Measurements from ENCODE around the gene GNS. TPM values are rescaled to one million over a fixed set of nuclear protein-coding genes. Genes with fewer than 3 reads are reported as not detected.

Gene GNS
- total and polyA plus RNA-seq, 4 donors: 27.8 to 78.6 (median 57.4) TPM

DNA sequence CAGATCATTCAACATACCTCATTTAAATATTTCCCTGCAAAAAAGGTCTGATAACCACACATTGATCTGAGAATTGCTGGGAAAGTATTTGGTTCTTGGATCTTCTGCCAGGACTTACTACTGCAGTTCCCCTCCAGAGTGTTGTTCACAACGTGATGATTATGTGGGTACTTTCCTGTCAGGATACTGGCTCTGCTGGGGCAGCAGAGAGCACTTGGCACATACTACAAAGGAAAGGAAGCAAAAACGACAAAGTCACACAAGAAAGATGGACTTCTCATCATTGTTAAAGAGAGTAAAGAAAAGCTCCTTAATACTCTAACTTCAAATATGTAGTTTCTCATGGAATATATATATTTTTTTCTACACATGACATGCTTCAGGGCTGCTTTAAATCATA lies 11.5 kb downstream of the GNS start:
- no peaks in the 10 kb centered on the region for H3K4me1 ChIP-seq (ENCODE audit: control insufficient read depth in 4 of 4, insufficient read depth in 4 of 4, low read length in 3 of 4)
- WGBS: 37% methylated on average over 2 of the region's 2 CpGs

More for the DNA sequence above, 11.5 kb downstream of the GNS start:
- no peak overlapping the region for H3K9ac ChIP-seq (ENCODE audit: low read depth in 1 of 2, low read length in 2 of 2)
- TF ChIP-seq SP1 (IDR thresholded peaks at IDR 0.05): no peak
- no peak for TF ChIP-seq MAX (IDR thresholded peaks at IDR 0.05)
- TF ChIP-seq HNF4G (IDR thresholded peaks at IDR 0.05): no peak
- TF ChIP-seq RAD21 (IDR thresholded peaks at IDR 0.05): no peak
- TF ChIP-seq, protein P1, sequence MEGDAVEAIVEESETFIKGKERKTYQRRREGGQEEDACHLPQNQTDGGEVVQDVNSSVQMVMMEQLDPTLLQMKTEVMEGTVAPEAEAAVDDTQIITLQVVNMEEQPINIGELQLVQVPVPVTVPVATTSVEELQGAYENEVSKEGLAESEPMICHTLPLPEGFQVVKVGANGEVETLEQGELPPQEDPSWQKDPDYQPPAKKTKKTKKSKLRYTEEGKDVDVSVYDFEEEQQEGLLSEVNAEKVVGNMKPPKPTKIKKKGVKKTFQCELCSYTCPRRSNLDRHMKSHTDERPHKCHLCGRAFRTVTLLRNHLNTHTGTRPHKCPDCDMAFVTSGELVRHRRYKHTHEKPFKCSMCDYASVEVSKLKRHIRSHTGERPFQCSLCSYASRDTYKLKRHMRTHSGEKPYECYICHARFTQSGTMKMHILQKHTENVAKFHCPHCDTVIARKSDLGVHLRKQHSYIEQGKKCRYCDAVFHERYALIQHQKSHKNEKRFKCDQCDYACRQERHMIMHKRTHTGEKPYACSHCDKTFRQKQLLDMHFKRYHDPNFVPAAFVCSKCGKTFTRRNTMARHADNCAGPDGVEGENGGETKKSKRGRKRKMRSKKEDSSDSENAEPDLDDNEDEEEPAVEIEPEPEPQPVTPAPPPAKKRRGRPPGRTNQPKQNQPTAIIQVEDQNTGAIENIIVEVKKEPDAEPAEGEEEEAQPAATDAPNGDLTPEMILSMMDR (IDR thresholded peaks at IDR 0.05; ENCODE audit: low read depth, low read length, missing input control): no peak
- no peak for TF ChIP-seq ZBTB33 (IDR thresholded peaks at IDR 0.05)
- no peak for TF ChIP-seq ATF3 (IDR thresholded peaks at IDR 0.05)
- no peak for TF ChIP-seq HNF4A (conservative IDR thresholded peaks at IDR 0.05)
- TF ChIP-seq TAF1 (conservative IDR thresholded peaks at IDR 0.05): no peak
- TF ChIP-seq FOXA1 (IDR thresholded peaks at IDR 0.05): no peak
- TF ChIP-seq JUND (IDR thresholded peaks at IDR 0.05): no peak
- TF ChIP-seq EGR1 (IDR thresholded peaks at IDR 0.05; ENCODE audit: low read depth in 2 of 2): no peak
- TF ChIP-seq RXRA (IDR thresholded peaks at IDR 0.05): no peak
- TF ChIP-seq FOXA2 (IDR thresholded peaks at IDR 0.05): no peak
- TF ChIP-seq REST (IDR thresholded peaks at IDR 0.05): no peak
- TF ChIP-seq GABPA (IDR thresholded peaks at IDR 0.05 in 1 of 2, conservative IDR thresholded peaks at IDR 0.05 in 1 of 2): no peak
- DNase-seq (ENCODE audit: low spot score): no peak
- H3K9me3 ChIP-seq (ENCODE audit: control insufficient read depth in 4 of 4, low read length in 3 of 4): no peaks in the 10 kb centered on the region
- H3K4me3 ChIP-seq (ENCODE audit: low read depth in 1 of 3, low read length in 3 of 3): no peak overlapping the region
- no peaks in the 10 kb centered on the region for H3K27me3 ChIP-seq (ENCODE audit: control insufficient read depth in 4 of 4, insufficient read depth in 4 of 4, low read length in 3 of 4)
- H3K27ac ChIP-seq (ENCODE audit: low read depth in 1 of 2, low read length in 2 of 2): no peak overlapping the region
- peaks cover 4 to 29% (median 18%) of the 10 kb centered on the region in 4 donors for H3K36me3 ChIP-seq (ENCODE audit: control insufficient read depth in 4 of 4, insufficient read depth in 3 of 4, low read depth in 1 of 4, low read length in 3 of 4)

All from liver (tissue), 9 donors.